ENCODE data around the gene LIPA. TPM values are rescaled to one million over a fixed set of nuclear protein-coding genes. Genes with fewer than 3 reads are reported as not detected.

Gene LIPA
- total RNA-seq, 1 donor from 2014 or later: 16.5 TPM

GRCh38 chr10:89241026-89241425, 10.5 kb downstream of the LIPA start:
- DNase-seq (ENCODE audit: low read depth): no peak
- H3K4me3 ChIP-seq (ENCODE audit: low read depth, low read length): no peak overlapping the region
- no peak for TF ChIP-seq CTCF (conservative IDR thresholded peaks at IDR 0.05; ENCODE audit: low read depth, low read length)

GRCh38 chr10:89240519-89240918, 11.1 kb downstream of the LIPA start:
- TF ChIP-seq CTCF (conservative IDR thresholded peaks at IDR 0.05; ENCODE audit: low read depth, low read length): no peak
- no peak for DNase-seq (ENCODE audit: low read depth)
- no peak overlapping the region for H3K4me3 ChIP-seq (ENCODE audit: low read depth, low read length)

- H3K4me3 ChIP-seq (ENCODE audit: low read depth, low read length): no peak overlapping the region
- no peak for TF ChIP-seq CTCF (conservative IDR thresholded peaks at IDR 0.05; ENCODE audit: low read depth, low read length)
- DNase-seq (ENCODE audit: low read depth): no peak
Observed at GRCh38 chr10:89238956-89239644, 12.5 kb downstream of the LIPA start.

GRCh38 chr10:89237849-89238248, 13.7 kb downstream of the LIPA start:
- no peak for DNase-seq (ENCODE audit: low read depth)
- H3K4me3 ChIP-seq (ENCODE audit: low read depth, low read length): no peak overlapping the region
- TF ChIP-seq CTCF (conservative IDR thresholded peaks at IDR 0.05; ENCODE audit: low read depth, low read length): no peak

GRCh38 chr10:89236226-89236797, 15.3 kb downstream of the LIPA start:
- no peak for DNase-seq (ENCODE audit: low read depth)
- H3K4me3 ChIP-seq (ENCODE audit: low read depth, low read length): no peak overlapping the region
- TF ChIP-seq CTCF (conservative IDR thresholded peaks at IDR 0.05; ENCODE audit: low read depth, low read length): no peak

- no peak overlapping the region for H3K4me3 ChIP-seq (ENCODE audit: low read depth, low read length)
- no peak for TF ChIP-seq CTCF (conservative IDR thresholded peaks at IDR 0.05; ENCODE audit: low read depth, low read length)
- no peak for DNase-seq (ENCODE audit: low read depth)
Observed at GRCh38 chr10:89235073-89235798, 16.3 kb downstream of the LIPA start.
